ENCODE data around the gene DVL2.
A peak's percentile ranks its signal among the peaks of the same experiment; 100 is the strongest.
"Not testable (repeated sequence)": the region's sequence is repeated elsewhere in the genome, so short reads cannot be mapped to it uniquely, and the experiment has no call there.

Gene DVL2

GRCh38 chr17:7191571-7192270 is 42.6 kb downstream of the DVL2 start:
- peak; percentile 28 for DNase-seq

- DNase-seq = no peak
These were observed 43.2 kb downstream of the DVL2 start for GRCh38 chr17:7191069-7191468.

GRCh38 chr17:7190276-7190917 is 43.9 kb downstream of the DVL2 start:
- DNase-seq = no peak

DNA sequence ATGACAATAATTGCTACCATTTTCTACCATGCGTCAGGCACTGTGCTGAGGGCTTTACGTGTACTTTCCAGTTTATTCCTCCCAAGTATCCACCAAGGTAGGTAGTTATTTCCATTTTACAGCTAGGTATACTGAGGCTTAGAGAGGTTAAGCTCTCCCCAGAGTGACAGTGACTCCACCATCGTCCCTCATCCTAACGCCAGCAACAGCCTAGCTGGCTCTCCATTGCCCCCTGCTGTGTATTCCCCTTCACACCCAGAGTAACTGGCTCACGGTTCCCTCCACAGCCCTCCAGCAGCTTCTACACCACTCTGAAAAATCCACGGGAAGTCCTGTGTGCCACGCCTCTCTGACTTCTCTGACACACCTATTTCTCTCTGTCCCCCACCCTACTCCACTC is 48.1 kb downstream of the DVL2 start:
- DNase-seq = no peak

- no peak for DNase-seq
These were observed 49.7 kb downstream of the DVL2 start for GRCh38 chr17:7184647-7185046.

DNA sequence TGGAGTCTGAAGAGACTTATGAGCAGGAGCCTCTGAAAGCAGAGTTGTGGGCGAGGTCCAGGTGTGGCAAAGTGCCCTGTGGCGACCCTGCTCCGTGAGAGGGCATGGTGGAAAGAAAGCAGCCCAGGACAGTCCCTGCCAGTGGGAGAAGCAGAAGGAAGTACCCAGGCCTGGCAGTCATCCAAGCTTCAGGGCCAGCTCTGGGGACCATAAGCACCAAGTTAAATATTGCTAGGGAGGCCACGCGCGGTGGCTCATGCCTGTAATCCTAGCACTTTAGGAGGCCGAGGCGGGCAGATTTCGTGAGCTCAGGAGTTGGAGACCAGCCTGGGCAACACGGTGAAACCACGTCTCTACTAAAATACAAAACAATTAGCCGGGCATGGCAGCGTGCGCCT is 50.2 kb downstream of the DVL2 start:
- no peak for DNase-seq

DNA sequence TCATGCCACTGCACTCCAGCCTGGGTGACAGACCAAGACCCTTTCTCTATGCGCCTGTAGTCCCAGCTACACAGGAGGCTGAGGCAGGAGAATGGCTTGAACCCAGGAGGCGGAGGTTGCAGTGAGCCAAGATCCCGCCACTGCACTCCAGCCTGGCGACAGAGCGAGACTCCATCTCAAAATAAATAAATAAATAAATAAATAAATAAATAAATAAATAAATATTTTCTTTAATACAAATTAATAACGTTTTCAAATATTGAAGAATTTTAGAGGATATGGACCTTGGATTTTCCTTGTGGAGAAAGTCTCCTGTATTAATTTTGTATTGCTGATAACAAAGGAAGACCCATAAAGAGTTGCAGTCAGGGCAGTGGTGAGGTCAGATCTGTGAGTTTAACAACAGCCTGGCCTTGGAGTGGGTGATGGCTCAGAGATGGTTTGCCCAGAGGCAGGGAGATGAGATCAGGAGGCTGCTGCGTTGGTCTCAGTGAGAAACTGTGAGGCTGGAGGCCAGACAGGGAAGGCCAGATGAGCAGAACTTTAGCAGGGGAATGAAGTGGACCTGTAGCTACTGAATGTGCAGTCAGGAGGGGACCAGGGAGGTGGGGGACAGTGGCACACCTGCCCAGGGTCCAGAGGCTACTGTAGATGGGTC is 50.8 kb downstream of the DVL2 start:
- no peak for DNase-seq

DNA sequence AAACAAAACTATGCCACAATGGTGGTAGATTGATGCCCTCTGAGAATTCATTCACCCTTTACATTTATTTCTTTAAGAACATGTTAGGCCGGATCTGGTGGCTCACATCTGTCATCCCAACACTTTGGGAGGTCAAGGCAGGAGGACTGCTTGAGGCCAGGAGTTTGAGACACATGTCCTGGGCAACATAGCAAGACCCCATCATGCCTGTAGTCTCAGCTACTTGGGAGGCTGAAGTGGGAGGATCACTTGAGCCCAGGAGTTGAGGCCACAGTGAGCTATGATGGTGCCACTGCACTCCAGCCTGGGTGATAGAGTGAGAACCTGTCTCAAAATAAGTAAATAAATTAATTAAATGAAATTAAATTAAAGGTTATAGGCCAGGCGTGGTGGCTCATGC is 52.2 kb downstream of the DVL2 start:
- not testable (repeated sequence) for DNase-seq

DNA sequence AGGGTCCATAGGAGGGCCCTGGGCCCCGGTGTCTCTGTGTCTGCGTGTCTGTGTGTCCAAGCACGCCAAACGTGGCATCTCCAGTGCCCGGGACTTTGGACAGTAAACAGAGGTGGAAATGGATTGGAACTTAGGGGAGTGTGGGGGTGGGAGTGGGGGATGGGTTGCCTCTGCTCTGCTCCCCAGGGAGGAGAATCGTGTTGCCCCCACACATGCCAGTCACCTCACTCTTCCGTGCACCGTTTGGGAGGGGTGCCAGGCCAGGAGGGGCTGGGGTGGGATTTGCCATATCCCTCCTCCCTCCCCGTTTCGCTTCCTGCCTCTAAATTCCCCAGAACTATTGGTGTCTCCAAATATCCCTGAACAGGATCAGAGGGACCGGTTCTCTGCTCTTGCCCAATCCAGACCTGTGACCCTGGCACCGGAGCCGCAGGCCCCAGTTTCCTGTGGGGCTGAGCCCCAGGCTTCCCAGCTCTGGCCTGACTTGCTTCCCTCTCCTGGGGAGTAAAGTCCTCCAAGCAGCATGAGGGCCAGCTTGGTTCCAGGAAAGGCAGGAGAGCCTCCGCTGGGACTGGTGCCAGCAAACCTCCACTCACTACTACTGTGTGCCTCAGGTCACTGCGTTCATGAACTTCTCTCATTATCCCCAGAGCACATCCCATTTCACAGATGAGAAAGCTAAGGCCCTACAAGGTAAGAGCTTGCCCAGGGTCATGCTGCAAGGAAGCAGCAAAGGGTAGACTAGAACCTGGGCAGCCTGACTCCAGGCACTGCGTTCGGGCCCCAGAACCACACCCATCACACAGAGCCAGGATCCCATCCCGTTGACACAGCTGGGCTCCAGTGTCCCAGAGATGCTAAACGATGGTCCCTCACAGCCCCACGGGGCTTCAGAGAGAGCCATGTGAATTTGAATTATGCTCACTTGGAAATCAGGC is 54.7 kb downstream of the DVL2 start, which contains the start of gene ASGR1:
Gene ASGR1, minus strand, starts transcription at position 54 of the 938 bp plus-strand sequence. CDS start 807 bp downstream, outside the sequence.
- DNase-seq = no peak

- no peak for DNase-seq
These were observed 55.4 kb downstream of the DVL2 start for GRCh38 chr17:7178973-7179316.

DNA sequence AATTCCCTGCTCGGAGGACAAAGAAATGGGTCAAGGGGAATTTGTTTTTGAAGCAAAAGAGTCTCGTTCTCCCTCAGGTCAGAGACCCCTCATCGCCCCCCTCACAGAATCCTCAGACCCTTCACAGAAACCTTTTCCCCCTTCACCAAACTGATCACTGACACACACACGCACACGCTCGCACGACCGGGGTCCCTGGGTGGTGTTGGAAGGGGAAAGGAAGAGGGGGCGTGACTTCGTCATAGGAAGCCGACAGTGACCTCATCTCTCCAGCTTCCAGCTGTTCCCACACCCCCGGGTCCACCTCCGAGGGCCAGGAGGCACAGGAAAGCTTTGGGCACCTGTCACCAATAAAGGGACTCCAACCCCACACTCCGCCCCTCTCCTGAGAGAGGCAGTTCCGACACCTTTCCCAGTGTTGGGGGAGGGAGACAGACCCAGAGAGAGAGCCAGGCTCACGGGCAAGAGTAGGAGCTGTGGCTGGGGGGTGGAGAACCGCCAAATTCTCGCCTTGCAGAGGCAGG is 56.3 kb downstream of the DVL2 start:
- DNase-seq = peak; percentile 7

- DNase-seq = peak; percentile 75
These were observed 56.9 kb downstream of the DVL2 start for GRCh38 chr17:7177191-7177953.

DNA sequence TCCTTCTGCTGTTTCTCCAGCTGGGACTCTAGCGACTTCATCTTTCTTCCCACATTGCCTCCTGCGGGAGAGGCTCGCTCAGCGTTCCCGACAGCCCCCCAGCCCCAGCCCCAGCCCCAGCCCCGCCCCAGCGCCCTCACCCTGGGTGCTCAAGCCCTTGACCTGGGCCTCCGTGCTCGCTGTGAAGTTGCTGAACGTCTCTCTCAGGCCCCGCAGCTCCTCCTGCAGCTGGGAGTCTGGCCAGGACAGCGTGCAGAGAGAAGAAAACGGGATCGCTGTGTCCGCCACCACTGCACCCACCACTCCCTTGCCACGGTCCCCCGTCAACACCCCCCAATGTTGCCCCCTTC is 57.5 kb downstream of the DVL2 start:
- no peak for DNase-seq

- no peak for DNase-seq
These were observed 58.0 kb downstream of the DVL2 start for GRCh38 chr17:7176107-7176840.

Measured in CD4-positive, alpha-beta T cell treated with Interleukin-17A for 4 hours (primary cell).